ENCODE measurements around the gene CST6.

CST6 gene

DNA sequence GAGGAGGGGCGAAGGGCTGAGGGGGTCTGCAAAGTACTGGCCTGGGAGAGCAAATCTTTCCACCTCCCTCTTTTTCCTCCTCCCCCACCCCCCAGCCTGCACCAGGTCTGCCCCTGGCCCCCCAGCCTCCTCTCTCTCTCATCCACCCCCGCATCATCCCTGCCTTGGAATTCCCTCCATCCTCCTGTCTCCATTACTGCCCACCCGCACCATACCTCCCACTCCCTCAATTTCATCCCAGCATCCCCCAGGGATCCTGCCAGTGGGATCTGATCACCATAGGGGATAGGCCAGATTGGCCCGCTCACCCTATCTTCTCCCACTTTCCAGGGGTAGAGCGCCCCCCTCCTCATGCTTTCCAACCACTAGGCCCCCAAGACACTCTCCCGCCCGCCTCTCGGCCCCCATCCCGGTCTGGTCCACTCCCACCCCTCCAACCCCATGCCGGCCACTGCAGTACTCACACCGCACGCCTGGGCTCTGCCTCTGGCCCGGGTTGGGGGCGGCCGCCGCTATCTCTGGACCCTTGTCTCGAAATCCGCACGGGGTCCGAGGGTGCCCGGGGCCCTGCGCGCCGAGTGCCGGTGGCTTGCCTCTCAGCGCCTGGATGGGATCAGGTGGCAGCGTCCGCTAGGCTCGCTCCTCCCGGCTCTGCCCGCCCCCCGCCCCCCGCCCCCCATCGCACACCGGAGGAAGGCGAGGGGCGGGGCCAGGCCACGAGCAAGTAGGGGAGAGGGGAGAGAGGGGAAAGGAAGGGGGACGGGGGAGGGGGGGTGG is 36.9 kb downstream of the CST6 start, which contains the start of gene GAL3ST3:
Gene GAL3ST3, minus strand, starts transcription at position 615 of the 777 bp plus-strand sequence. CDS start 3,746 bp downstream, outside the sequence.
- no peak for DNase-seq

DNA sequence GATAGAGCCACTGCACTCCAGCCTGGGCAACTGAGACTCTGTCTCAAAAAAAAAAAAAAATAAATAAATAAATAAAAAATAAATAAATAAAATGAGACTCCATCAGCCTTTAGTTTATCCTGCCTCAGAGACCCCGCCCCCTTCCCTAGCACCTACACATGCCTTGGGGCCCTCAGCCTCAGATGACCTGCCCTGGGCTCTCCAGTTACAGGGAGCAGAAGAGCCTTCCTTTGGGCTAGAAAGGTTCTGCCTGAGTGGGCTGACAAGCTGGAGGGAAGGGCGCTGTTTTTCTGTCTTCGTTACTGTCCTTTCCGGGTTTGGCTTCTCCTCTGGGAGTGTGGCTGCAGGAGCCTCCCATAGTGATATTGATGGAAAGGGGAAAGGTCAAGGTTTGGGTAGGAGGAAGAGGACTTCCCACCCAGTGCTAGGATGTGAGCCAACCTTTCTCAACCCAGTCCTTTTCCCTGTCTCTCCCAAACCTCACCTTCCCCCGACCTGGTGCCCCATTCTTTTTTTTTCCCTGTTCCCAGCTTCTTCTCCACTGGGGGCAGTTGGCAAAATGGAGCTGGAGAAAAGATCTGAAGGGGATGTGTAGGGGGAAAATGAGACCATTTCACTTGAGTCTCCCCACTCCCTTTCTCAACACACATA is 38.9 kb downstream of the CST6 start:
- no peak for DNase-seq

GRCh38 chr11:66051371-66051765 is 39.6 kb downstream of the CST6 start:
- no peak for DNase-seq

DNA sequence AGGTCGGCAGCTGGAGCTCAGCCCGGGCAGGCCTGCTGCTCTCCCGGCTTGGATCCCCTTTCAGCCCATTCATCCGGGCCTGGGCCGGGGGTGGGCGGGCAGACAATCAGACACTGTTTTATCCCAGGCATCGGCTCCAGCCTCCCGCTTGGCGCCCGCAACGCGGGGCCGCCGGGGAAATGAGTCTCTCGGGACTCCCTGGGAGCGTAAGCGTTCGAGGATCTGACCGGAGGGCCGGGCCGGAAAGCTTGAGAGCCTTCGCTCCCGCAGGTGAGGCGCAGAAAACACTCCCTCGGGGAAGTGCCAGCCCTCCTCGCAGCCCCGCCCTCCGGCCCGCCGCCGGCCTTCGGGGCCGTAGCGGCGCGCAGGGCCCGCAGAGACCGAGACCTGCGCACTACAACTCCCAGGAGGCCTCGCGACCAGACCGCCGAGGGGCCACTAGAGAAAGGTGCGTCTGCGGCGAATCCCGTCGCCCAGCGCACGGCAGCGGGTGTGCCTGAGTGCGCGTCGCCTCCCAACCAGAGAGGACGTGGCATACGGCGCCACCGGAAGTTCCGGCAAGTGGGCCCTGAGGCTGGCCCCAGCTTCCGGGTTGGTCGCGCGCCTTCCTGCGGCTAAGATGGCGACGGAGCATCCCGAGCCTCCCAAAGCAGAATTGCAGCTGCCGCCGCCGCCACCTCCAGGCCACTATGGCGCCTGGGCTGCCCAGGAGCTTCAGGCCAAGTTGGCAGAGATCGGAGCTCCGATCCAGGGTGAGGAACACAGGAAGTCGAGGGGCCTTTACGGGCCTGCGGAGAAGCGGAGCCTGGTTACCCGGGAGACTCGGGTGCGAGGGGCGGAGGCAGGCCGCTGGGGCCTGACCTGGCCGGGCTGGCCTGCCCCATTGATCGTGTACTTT is 40.2 kb downstream of the CST6 start, which contains the start of gene SF3B2:
Gene SF3B2, plus strand, starts transcription at position 599 of the 898 bp plus-strand sequence. Its CDS starts 21 bp downstream, at position 620.
- DNase-seq, result peak; percentile 92 to 97

DNA sequence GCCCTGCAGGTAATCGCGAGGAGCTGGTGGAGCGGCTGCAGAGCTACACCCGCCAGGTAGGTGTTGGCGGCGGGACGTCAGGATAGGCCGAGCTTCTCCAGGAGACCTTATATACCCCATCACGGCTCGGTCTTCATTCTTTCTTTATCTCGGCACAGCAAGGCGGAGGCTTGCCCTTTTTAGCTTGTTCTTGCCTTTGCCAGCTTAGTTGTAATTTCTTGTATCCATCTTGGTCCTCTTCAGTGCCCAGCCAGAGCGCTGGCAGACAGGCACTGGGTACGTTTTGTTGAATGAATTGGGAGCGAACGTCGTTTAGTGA is 40.8 kb downstream of the CST6 start:
- no peak for DNase-seq

DNA sequence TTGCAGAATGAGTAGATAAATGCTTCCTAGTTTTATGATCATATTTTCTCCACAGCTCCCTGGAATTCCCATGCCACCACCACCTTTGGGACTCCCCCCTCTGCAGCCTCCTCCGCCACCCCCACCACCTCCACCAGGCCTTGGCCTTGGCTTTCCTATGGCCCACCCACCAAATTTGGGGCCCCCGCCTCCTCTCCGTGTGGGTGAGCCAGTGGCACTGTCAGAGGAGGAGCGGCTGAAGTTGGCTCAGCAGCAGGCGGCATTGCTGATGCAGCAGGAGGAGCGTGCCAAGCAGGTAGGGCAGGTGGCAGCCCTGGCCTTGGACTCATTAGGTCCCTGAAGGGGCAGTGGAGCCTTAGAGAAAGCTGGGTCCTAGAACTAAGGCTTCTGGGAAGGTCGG is 43.2 kb downstream of the CST6 start:
- DNase-seq, result no peak

- DNase-seq, result peak; percentile 62 to 82
Observed at GRCh38 chr11:66056501-66056900, 44.7 kb downstream of the CST6 start.

DNA sequence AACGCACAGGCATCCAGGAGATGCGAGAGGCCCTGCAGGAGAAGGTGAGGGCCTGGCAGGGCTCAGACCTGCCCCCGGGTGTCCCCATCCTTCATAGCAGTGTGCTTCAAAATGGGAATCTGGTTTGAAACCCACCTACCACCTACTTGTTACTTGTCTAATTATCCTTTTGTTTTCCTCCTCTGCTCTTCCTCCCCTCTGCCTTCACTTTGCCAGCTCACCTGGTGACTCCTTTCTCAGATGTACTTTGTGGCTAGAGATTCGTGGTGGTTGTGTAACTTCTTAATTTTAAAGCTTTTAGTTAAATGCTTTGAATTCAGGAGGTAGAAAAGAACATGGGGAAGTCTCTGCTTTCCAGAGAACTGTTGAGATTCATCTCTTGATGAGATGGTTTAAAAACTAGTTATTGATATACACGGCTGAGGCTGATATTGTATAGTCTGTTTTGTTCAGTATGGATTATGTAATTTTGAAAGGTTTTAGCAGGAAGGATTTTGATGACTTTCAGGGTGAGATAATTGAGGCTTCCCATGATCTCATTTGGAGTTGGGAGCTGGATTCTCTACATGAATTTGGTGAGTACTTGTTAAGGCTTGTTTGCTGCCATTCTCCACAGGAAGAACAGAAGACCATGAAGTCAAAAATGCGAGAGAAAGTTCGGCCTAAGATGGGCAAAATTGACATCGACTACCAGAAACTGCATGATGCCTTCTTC is 48.3 kb downstream of the CST6 start:
- no peak for DNase-seq

DNA sequence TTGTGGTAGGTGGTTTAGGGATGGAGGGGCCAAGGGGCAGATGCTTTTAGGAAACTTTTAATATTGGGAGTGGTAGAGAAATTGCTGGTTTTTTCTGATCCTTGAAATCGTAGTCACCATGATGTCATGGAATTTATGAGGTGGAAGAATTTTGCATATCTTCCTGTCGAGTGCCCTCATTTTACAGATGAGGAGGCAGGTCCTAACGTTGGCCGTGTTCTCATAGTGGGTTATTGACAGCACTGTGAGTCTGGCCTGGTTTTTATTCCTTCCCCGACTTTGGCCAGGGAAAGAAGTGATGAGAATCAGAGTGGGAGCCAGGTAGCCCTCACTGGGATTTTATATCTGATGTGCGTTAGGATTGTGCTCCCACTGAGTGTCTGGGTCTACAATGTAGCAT is 49.5 kb downstream of the CST6 start:
- DNase-seq, result no peak

DNA sequence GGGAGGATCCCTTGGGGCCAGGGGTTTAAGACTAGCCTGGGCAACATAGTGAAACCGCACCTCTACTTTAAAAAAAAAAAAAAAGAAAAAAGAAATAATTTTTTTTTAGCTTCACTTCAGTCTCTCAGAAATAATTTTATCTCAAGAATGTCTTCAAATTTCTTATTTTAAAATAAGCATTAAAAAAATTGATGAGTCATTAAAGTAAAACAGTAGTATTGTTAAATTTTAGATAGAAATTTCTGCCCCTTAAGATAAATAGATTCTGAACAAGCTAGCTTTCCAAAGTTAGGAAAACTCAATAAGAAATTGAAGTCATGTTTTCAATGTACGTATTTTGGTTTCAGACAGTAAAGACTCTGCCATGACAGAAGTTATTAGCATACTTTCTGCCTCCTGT is 50.6 kb downstream of the CST6 start:
- DNase-seq, result no peak

All from inflammatory macrophage treated with lipopolysaccharide for 1 hour (primary cell).